Mesodermal cell (in vitro differentiated cells): ENCODE results near the gene STAU1. TPM values are rescaled to one million over a fixed set of nuclear protein-coding genes. Genes with fewer than 3 reads are reported as not detected.

ENCODE experiments used
- H3K27ac ChIP-seq: 2 replicates; pipeline ENCODE4 v1.7.0; 2013; ENCODE audit warnings: mild to moderate bottlenecking, low read depth, low read length, moderate library complexity; ENCODE audit not compliant: severe bottlenecking
- H3K36me3 ChIP-seq: 2 replicates; pipeline ENCODE4 v1.7.1; 2013; ENCODE audit warnings: mild to moderate bottlenecking, low read length, moderate library complexity; ENCODE audit not compliant: control insufficient read depth, insufficient read depth
- H3K4me1 ChIP-seq: one replicate; pipeline ENCODE4 v1.7.1; 2013; ENCODE audit warnings: mild to moderate bottlenecking, low read length; ENCODE audit not compliant: insufficient read depth, control insufficient read depth, poor library complexity, severe bottlenecking
- H3K4me3 ChIP-seq: 2 replicates; pipeline ENCODE4 v1.7.0; 2013; ENCODE audit warnings: low read length, control low read depth, mild to moderate bottlenecking; ENCODE audit not compliant: insufficient read depth, poor library complexity, severe bottlenecking; ENCODE audit errors: extremely low read depth
- H3K9me3 ChIP-seq: 2 replicates; pipeline ENCODE4 v1.7.1; 2013; ENCODE audit warnings: mild to moderate bottlenecking, low read length, moderate library complexity; ENCODE audit not compliant: control insufficient read depth
- WGBS, 2 experiments: methylation state at CpG; one replicate each; pipeline ENCODE4 v1.1.5; 2013; ENCODE audit warnings: missing lambda C conversion rate in 2 of 2; ENCODE audit not compliant: insufficient coverage in 2 of 2; 5-methylcytosine and 5-hydroxymethylcytosine counted together
- polyA plus RNA-seq, 2 experiments: library from polyadenylated mRNA; stranded (reverse); fragments of 50-300 nt; gene quantifications; one replicate each; pipeline ENCODE4 v1.2.3, GENCODE V29; 2013

The STAU1 gene, protein sequence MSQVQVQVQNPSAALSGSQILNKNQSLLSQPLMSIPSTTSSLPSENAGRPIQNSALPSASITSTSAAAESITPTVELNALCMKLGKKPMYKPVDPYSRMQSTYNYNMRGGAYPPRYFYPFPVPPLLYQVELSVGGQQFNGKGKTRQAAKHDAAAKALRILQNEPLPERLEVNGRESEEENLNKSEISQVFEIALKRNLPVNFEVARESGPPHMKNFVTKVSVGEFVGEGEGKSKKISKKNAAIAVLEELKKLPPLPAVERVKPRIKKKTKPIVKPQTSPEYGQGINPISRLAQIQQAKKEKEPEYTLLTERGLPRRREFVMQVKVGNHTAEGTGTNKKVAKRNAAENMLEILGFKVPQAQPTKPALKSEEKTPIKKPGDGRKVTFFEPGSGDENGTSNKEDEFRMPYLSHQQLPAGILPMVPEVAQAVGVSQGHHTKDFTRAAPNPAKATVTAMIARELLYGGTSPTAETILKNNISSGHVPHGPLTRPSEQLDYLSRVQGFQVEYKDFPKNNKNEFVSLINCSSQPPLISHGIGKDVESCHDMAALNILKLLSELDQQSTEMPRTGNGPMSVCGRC
- polyA plus RNA-seq (2013, experiment 1 of 2): 80.9 TPM
- polyA plus RNA-seq (2013, experiment 2 of 2): 84.1 TPM

DNA sequence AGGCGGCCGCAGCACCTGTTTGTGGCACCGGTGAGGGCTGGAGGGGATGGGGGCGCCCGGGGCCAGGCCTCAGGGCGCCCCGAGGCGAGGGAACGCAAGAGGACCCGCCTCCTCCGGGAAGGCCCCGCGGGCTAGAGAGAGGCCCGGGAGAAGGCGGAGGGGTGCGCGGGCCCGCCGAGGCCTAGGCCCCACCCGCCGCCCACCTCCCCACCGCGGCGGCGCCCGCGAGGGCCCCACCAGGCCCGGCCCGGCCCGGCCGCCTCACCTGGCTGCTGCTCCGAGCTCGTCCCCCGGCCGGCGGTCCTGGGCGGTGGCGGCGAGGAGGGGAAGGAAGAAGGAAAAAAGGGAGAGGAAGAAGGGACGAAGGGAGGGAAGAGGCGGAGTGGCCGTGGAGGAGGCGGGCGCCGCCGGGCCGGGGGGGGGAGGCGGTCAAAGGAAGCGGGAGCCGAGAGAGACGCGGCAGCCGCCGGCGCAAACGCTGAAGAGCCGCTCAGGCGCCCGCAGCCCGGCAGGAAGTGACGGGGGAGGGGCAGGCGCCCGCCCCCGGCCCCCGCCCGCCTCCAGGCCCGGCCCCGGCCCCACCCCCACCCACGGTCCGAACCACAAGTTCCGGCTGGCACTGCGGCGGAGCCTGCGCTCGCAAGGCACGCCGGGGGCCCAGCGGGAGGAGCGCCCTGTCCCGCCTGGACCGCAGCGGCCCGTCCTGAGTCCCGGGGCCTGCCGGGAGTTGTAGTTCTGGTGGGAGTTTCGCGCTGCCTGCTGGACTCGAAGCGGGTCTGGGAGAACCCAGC, at the start of gene STAU1:
STAU1 (minus strand) TSS at position 484 of the 791 bp plus-strand sequence. CDS start 22,133 bp downstream, outside the sequence.
- peaks cover 12% of the 10 kb centered on the region for H3K36me3 ChIP-seq
- WGBS, 2 experiments: 0% methylated on average over 45 to 59 of the region's 89 CpGs
- H3K4me3 ChIP-seq: peak within 1 kb of the TSS; percentile 72

DNA sequence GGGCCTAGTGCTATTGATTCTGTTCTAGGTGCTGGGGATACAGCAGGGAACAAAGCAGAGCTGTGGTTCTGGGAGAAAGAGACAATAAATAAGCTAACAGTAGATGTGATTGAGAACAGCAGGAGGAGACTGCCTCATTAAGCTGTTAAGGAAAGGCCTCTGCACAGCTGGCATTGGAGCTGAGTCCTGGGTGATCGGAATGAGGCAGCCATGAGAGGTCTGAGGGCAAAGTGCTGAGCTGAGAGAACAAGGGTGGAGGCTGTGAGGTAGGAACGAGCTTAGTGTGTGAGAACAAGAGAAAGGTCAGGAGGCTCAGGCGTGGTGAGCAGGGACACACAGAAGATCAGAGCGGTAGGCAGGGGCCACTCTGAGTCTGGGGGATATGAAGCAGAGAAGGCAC, 49.4 kb upstream of the STAU1 start:
- Histone ChIP-seq H3K9me3 (no peaks in the 10 kb centered on the region), H3K4me1 (no peaks in the 10 kb centered on the region), H3K27ac (no peak overlapping the region), H3K36me3 (peaks cover 87% of the 10 kb centered on the region), H3K4me3 (no peak overlapping the region)
- 88 to 94% methylated on average over 1 to 2 of the region's 4 CpGs for WGBS, 2 experiments

More for the DNA sequence above, at the start of gene STAU1:
- H3K9me3 ChIP-seq: no peaks in the 10 kb centered on the region
- no peaks in the 10 kb centered on the region for H3K4me1 ChIP-seq
- H3K27ac ChIP-seq: peak within 1 kb of the TSS; percentile 64

DNA sequence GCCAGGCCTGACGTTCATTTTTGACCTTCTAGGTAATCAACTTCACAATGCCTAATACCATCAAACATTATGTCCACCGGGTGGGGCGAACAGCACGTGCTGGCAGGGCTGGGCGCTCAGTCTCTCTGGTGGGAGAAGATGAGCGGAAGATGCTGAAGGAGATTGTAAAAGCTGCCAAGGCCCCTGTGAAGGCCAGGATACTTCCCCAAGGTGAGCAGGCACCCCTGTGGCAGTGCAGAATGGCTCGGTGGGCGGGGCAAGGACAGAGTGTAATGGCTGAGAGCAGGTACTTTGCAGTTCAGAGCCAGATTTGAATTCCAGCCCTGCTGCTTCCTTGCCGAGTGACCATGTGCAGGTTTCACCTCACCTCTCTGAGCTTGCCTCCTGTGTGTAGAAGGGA, 48.2 kb upstream of the STAU1 start:
- no peaks in the 10 kb centered on the region for H3K9me3 ChIP-seq
- H3K27ac ChIP-seq: no peak overlapping the region
- WGBS, 2 experiments: 96 to 100% methylated on average over 1 to 5 of the region's 9 CpGs
- peaks cover under 1% of the 10 kb centered on the region for H3K4me1 ChIP-seq
- no peak overlapping the region for H3K4me3 ChIP-seq
- H3K36me3 ChIP-seq: peaks cover 83% of the 10 kb centered on the region

DNA sequence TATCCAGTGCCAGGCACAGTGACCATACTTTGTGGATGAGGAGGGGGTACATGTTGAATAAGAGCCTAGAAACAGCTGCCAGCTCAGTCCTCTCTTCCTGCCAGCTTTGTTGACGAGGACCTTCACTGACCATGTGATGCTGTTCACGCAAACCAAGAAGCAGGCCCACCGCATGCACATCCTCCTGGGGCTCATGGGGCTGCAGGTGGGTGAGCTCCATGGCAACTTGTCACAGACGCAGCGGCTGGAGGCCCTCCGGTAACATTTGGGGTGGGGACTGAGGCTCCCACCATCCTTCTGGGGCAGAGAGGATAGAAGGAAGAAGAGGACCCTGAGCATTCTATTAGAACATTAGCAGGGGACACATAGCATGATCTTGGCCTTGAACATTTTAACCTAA, 46.7 kb upstream of the STAU1 start:
- Histone ChIP-seq H3K4me1 (peaks cover 15% of the 10 kb centered on the region), H3K4me3 (no peak overlapping the region), H3K27ac (no peak overlapping the region), H3K9me3 (no peaks in the 10 kb centered on the region), H3K36me3 (peaks cover 87% of the 10 kb centered on the region)
- 90 to 96% methylated on average over 5 to 6 of the region's 6 CpGs for WGBS, 2 experiments

DNA sequence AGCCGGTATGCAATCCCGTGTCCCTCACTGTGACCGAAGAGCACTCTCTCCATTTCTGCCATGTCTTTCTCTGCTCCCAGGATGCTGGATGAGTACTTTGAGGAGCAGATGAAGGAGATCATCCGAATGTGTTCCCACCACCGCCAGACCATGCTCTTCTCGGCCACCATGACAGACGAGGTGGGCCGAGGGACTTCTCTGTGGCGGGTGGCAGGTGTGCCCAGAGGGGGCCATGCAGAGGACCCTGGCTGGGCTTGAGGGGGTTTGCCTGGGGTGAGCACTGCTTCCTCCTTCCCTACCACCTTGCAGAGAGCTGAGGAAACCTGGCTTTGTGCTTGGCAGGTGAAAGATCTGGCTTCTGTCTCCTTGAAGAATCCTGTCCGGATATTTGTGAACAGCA, 45.1 kb upstream of the STAU1 start:
- Histone ChIP-seq H3K27ac (no peak overlapping the region), H3K36me3 (peaks cover 86% of the 10 kb centered on the region), H3K9me3 (no peaks in the 10 kb centered on the region), H3K4me1 (peaks cover 18% of the 10 kb centered on the region), H3K4me3 (no peak overlapping the region)
- 88 to 98% methylated on average over 6 to 10 of the region's 10 CpGs for WGBS, 2 experiments

DNA sequence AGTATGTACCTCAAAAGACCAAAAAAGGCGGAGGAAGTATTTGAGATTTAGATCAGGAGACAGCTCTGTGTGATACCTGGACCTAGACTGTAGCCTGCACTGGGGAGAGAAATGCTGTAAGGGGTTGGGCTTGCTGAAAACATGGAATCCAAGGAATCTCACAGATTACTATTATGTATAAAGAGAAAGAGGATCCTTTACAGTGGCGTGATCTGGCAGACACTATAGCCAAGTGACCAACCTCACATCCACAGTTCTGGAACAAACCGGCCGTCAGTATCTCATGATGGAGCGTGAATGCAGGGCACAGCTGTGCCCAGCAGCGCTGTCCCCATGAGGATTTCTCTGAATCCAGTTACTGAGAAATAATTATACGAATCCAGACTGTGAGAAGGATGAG, 43.3 kb upstream of the STAU1 start:
- Histone ChIP-seq H3K27ac (no peak overlapping the region), H3K4me3 (no peak overlapping the region), H3K4me1 (peaks cover 18% of the 10 kb centered on the region), H3K9me3 (no peaks in the 10 kb centered on the region), H3K36me3 (peaks cover 83% of the 10 kb centered on the region)
- 80 to 82% methylated on average over 6 of the region's 7 CpGs for WGBS, 2 experiments

DNA sequence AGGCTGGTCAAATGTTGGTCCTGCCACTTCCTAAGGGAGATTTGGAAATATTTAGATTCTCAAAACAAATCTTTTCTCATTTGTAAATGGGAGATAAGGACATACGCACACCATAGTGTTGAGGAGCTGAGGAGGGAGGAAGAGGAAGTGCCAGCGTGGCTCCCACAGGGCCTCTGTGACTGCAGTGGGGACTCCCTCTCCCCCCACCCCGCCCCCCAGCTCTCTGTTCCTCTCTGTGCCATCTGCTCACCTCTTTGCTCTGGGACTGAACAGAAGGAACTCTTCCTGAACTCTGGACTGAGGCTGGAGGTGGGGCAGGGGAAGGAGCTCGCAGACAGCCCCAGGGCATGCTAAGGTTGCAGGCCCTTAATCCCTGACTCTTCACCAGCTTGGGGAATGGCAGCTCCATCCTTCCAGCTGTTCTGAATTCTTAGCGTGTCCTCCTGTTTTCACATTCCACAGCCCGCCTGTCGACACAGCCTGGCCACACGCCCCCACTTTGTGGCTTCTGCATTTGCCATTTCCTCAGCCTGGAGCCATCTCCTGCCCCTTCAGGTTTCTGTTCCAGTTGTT, 42.5 kb upstream of the STAU1 start:
- H3K9me3 ChIP-seq: no peaks in the 10 kb centered on the region
- peak overlapping the region; percentile 57 for H3K27ac ChIP-seq
- peaks cover 85% of the 10 kb centered on the region for H3K36me3 ChIP-seq
- 83 to 89% methylated on average over 5 of the region's 8 CpGs for WGBS, 2 experiments
- H3K4me1 ChIP-seq: peaks cover 18% of the 10 kb centered on the region
- H3K4me3 ChIP-seq: no peak overlapping the region

DNA sequence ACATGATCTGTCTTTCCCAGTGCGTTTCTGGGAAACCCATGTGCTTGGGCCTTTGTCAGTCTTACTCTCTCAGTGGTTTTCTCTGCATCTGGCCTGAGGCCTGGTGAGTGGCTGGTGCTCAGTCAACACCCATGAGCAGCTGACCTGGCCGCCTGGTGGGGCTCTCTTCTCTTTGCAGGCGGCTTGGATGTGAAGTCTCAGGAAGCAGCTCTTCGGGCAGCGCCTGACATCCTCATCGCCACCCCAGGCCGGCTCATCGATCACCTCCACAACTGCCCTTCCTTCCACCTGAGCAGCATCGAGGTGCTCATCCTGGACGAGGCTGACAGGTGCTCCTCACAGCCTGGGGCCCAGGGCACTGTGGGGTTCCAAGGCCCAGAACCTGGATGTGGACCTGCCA, 41.9 kb upstream of the STAU1 start:
- H3K9me3 ChIP-seq: no peaks in the 10 kb centered on the region
- H3K27ac ChIP-seq: peak overlapping the region; percentile 33
- WGBS, 2 experiments: 93 to 100% methylated on average over 5 to 10 of the region's 10 CpGs
- peaks cover 86% of the 10 kb centered on the region for H3K36me3 ChIP-seq
- H3K4me3 ChIP-seq: no peak overlapping the region
- peaks cover 18% of the 10 kb centered on the region for H3K4me1 ChIP-seq

DNA sequence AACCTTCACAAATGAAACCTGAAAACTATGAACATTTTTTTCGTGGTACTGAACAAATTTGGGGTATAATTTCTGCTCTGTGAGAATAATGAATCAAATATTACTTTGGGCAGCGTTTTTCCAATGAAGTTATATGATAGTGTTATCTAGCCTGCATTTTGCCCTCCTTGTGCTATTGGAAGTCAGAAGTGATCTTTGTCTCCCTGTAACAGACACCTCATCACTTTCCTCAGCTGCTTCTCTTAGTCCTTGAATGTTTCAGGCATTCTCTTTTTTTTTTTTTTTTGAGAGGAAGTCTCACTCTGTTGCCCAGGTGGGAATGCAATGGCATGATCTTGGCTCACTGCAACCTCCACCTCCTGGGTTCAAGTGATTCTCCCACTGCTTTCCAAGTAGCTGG, 41.2 kb upstream of the STAU1 start:
- no peaks in the 10 kb centered on the region for H3K9me3 ChIP-seq
- H3K36me3 ChIP-seq: peaks cover 86% of the 10 kb centered on the region
- no peak overlapping the region for H3K27ac ChIP-seq
- 100% methylated on average over 1 of the region's 2 CpGs for WGBS, 2 experiments
- no peak overlapping the region for H3K4me3 ChIP-seq
- H3K4me1 ChIP-seq: peaks cover 18% of the 10 kb centered on the region

DNA sequence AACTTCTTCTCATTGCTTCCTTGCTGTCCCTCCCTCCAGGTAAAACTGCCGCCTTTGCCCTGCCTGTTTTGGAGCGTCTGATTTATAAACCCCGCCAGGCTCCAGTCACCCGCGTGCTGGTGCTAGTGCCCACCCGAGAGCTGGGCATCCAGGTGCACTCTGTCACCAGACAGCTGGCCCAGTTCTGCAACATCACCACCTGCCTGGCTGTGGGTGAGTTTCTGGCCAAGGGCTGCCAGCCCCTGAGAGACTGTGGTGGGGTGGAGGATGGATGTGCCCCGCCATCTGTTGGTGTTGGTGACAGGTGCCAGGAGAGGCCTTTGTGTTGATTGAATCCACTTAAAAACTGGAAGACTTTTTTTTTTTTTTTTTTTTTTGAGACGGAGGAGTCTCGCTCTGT, 40.5 kb upstream of the STAU1 start:
- Histone ChIP-seq H3K9me3 (no peaks in the 10 kb centered on the region), H3K27ac (no peak overlapping the region), H3K36me3 (peaks cover 86% of the 10 kb centered on the region), H3K4me3 (no peak overlapping the region), H3K4me1 (peaks cover 18% of the 10 kb centered on the region)
- WGBS, 2 experiments: 96 to 98% methylated on average over 6 of the region's 9 CpGs
